Activated CD4-positive, CD25-positive, alpha-beta regulatory T cell (primary cell): ENCODE data around the gene SENP5.
"Not testable (repeated sequence)": the region's sequence is repeated elsewhere in the genome, so short reads cannot be mapped to it uniquely, and the experiment has no call there.

Source experiments
- DNase-seq, 4 experiments: peaks; one replicate each; lab custom pipeline; 2025; lab: John Stamatoyannopoulos, UW

SENP5 gene

GRCh38 chr3:196867507-196868296 is at the start of gene SENP5:
TSS of gene SENP5 (plus strand) at chr3:196867920. CDS start at chr3:196885182, 17,262 bp downstream.
- peak; percentile 70 to 85 (median 82) for DNase-seq

GRCh38 chr3:196821806-196822355 is 45.8 kb upstream of the SENP5 start:
- no peak for DNase-seq

GRCh38 chr3:196829651-196830050 is 38.1 kb upstream of the SENP5 start:
- not testable (repeated sequence) for DNase-seq

GRCh38 chr3:196835086-196835485 is 32.6 kb upstream of the SENP5 start:
- DNase-seq, result no peak

- not testable (repeated sequence) for DNase-seq
Observed at GRCh38 chr3:196836626-196837025, 31.1 kb upstream of the SENP5 start.

- DNase-seq, result peak; percentile 21 to 53 (median 48)
Observed at GRCh38 chr3:196837819-196838420, 29.8 kb upstream of the SENP5 start.

- DNase-seq, result not testable (repeated sequence)
Observed at GRCh38 chr3:196839351-196839750, 28.4 kb upstream of the SENP5 start.

GRCh38 chr3:196842567-196843434 is 24.9 kb upstream of the SENP5 start:
- no peak for DNase-seq

- no peak for DNase-seq
Observed at GRCh38 chr3:196843435-196844110, 24.1 kb upstream of the SENP5 start.

- DNase-seq, result not testable (repeated sequence)
Observed at GRCh38 chr3:196844235-196845219, 23.2 kb upstream of the SENP5 start.

GRCh38 chr3:196848375-196848774 is 19.3 kb upstream of the SENP5 start:
- not testable (repeated sequence) for DNase-seq

GRCh38 chr3:196849180-196849741 is 18.5 kb upstream of the SENP5 start:
- DNase-seq, result no peak

GRCh38 chr3:196863000-196863399 is 4.7 kb upstream of the SENP5 start:
- not testable (repeated sequence) for DNase-seq

GRCh38 chr3:196867155-196867506 is 589 bp upstream of the SENP5 start:
- DNase-seq, result no peak

- no peak for DNase-seq
Observed at GRCh38 chr3:196868297-196868661, 559 bp downstream of the SENP5 start.

- DNase-seq, result no peak
Observed at GRCh38 chr3:196872316-196872715, 4.6 kb downstream of the SENP5 start.

GRCh38 chr3:196874511-196875094 is 6.9 kb downstream of the SENP5 start:
- not testable (repeated sequence) for DNase-seq

GRCh38 chr3:196875258-196875657 is 7.5 kb downstream of the SENP5 start:
- DNase-seq, result no peak

GRCh38 chr3:196883361-196883760 is 15.6 kb downstream of the SENP5 start:
- no peak for DNase-seq

- no peak for DNase-seq
Observed at GRCh38 chr3:196886144-196886543, 18.4 kb downstream of the SENP5 start.
